DMS79 (cell line): ENCODE results near the gene PCIF1.
"Not testable (repeated sequence)": the region's sequence is repeated elsewhere in the genome, so short reads cannot be mapped to it uniquely, and the experiment has no call there.

Source experiments
- DNase-seq: peaks from one replicate; lab custom pipeline; 2025; lab: John Stamatoyannopoulos, UW

PCIF1 gene

GRCh38 chr20:45994761-45995493 lies 60.4 kb downstream of the PCIF1 start:
- no peak for DNase-seq

- not testable (repeated sequence) for DNase-seq
These were observed 61.1 kb downstream of the PCIF1 start for GRCh38 chr20:45995495-45996097.

GRCh38 chr20:45997187-45997586 lies 62.7 kb downstream of the PCIF1 start:
- DNase-seq = no peak
